ENCODE measurements around the gene GTF2A2.

Gene GTF2A2

DNA sequence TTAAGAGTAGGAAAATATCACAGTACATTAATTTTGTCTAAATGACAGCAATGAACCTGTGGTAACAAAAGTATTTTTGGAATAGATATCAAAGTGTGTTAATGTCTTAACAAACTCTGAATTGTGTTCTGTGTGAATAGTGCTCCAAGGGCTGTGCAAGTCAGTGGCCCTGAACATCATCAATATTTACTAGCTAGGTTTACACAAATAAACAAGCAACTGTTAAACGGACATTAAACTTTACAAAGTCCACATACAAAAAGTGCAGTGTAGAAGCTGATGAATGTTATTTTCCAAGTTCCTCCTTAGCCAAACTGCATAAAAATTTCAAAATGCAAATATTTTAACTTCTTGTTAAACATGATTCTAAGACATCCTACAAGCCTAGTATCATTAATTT, 2.1 kb upstream of the GTF2A2 start:
- peaks cover 26% of the 10 kb centered on the region; the same call in 1 of the 2 replicates for H3K36me3 ChIP-seq (ENCODE audit: low read length)
- H4K20me1 ChIP-seq (ENCODE audit: low read depth, low read length): no peaks in the 10 kb centered on the region
- H2AFZ ChIP-seq (ENCODE audit: low read depth, low read length, severe bottlenecking): no peak overlapping the region
- no peak overlapping the region for H3K9ac ChIP-seq (ENCODE audit: low read length)
- H3K4me2 ChIP-seq (ENCODE audit: low read depth, low read length, poor library complexity, severe bottlenecking): no peak overlapping the region
- TF ChIP-seq EZH2phosphoT487 (conservative IDR thresholded peaks at IDR 0.05; ENCODE audit: low read length): no peak
- no peaks in the 10 kb centered on the region for H3K27me3 ChIP-seq (ENCODE audit: low read length)
- no peak overlapping the region for H3K4me3 ChIP-seq (ENCODE audit: insufficient read depth, low read length, poor library complexity, severe bottlenecking)
- H3K9me2 ChIP-seq (replicated peaks; ENCODE audit: insufficient read depth, low read length): no peaks in the 10 kb centered on the region
- peaks cover 29% of the 10 kb centered on the region for H3K79me2 ChIP-seq (ENCODE audit: insufficient read depth, low read length)
- H3K27ac ChIP-seq (ENCODE audit: low read depth, low read length): peak overlapping the region; percentile 1; the same call in 1 of the 2 replicates
- no peaks in the 10 kb centered on the region for H3K9me3 ChIP-seq (ENCODE audit: insufficient read depth, low read length)
- H3F3A ChIP-seq (ENCODE audit: insufficient read depth): peaks cover 24% of the 10 kb centered on the region

DNA sequence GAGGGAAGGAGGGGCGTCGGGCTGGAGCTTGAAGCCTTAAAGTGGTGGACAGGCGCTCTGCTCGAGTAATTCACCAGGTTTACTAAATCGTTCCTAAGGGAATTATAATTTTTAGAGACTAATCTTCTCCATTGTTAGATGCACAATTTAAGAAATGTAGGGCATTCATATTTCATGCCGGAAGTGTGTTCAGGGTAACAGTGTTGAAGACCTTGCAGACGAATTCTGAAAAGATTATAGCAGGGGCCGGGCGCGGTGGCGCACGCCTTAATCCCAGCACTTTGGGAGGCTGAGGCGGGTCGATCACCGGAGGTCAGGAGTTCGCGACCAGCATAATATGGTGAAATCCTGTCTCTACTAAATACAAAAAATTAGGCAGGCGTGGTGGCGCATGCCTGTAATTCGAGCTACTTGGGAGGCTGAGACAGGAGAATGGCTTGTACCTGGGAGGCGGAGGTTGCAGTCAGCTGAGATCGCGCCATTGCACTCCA, 365 bp upstream of the GTF2A2 start:
- Histone ChIP-seq H3K9ac (ENCODE audit: low read length) (peak overlapping the region; percentile 95), H3K27ac (ENCODE audit: low read depth, low read length) (no peak overlapping the region)

DNA sequence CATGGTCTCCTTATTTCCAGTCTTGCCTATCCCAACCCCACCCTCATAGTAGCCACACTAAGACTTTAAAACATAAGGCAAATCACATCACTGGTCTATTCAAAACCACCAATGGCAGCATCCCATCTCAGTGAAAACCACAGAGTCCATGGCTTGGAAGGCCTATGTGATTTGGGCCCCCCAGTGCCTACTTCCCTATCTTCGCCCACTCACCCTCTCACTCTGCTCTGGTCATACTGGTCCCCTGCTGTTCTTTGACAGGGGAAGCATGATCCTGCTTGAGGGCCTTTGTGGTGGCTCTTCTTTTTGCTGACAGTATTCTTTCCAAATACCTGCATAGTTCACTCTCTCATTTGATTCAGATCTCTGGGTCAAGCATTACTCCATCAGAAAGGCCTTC, 3.3 kb downstream of the GTF2A2 start:
- peaks cover 8% of the 10 kb centered on the region; the same call in 1 of the 2 replicates for H3F3A ChIP-seq (ENCODE audit: insufficient read depth)
- TF ChIP-seq, protein P1, sequence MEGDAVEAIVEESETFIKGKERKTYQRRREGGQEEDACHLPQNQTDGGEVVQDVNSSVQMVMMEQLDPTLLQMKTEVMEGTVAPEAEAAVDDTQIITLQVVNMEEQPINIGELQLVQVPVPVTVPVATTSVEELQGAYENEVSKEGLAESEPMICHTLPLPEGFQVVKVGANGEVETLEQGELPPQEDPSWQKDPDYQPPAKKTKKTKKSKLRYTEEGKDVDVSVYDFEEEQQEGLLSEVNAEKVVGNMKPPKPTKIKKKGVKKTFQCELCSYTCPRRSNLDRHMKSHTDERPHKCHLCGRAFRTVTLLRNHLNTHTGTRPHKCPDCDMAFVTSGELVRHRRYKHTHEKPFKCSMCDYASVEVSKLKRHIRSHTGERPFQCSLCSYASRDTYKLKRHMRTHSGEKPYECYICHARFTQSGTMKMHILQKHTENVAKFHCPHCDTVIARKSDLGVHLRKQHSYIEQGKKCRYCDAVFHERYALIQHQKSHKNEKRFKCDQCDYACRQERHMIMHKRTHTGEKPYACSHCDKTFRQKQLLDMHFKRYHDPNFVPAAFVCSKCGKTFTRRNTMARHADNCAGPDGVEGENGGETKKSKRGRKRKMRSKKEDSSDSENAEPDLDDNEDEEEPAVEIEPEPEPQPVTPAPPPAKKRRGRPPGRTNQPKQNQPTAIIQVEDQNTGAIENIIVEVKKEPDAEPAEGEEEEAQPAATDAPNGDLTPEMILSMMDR (IDR thresholded peaks at IDR 0.05; ENCODE audit: insufficient read depth, low read length, poor library complexity, severe bottlenecking): no peak
- TF ChIP-seq EZH2phosphoT487 (conservative IDR thresholded peaks at IDR 0.05; ENCODE audit: low read length): no peak
- H3K27me3 ChIP-seq (ENCODE audit: low read length): no peaks in the 10 kb centered on the region
- no peak overlapping the region for H2AFZ ChIP-seq (ENCODE audit: low read depth, low read length, severe bottlenecking)
- no peak overlapping the region for H3K9ac ChIP-seq (ENCODE audit: low read length)
- H3K9me3 ChIP-seq (ENCODE audit: insufficient read depth, low read length): no peaks in the 10 kb centered on the region
- peaks cover 38% of the 10 kb centered on the region for H3K36me3 ChIP-seq (ENCODE audit: low read length)
- H3K9me2 ChIP-seq (replicated peaks; ENCODE audit: insufficient read depth, low read length): no peaks in the 10 kb centered on the region
- H3K79me2 ChIP-seq (ENCODE audit: insufficient read depth, low read length): peaks cover 50% of the 10 kb centered on the region
- no peak overlapping the region for H3K4me2 ChIP-seq (ENCODE audit: low read depth, low read length, poor library complexity, severe bottlenecking)
- H3K27ac ChIP-seq (ENCODE audit: low read depth, low read length): no peak overlapping the region
- no peak overlapping the region for H3K4me3 ChIP-seq (ENCODE audit: insufficient read depth, low read length, poor library complexity, severe bottlenecking)
- H4K20me1 ChIP-seq (ENCODE audit: low read depth, low read length): no peaks in the 10 kb centered on the region; the same call in 1 of the 2 replicates

More for the DNA sequence above, 365 bp upstream of the GTF2A2 start:
- H4K20me1 ChIP-seq (ENCODE audit: low read depth, low read length): no peaks in the 10 kb centered on the region
- peaks cover 21% of the 10 kb centered on the region for H3F3A ChIP-seq (ENCODE audit: insufficient read depth)
- H3K36me3 ChIP-seq (ENCODE audit: low read length): peaks cover 19% of the 10 kb centered on the region
- H3K4me3 ChIP-seq (ENCODE audit: insufficient read depth, low read length, poor library complexity, severe bottlenecking): peak overlapping the region; percentile 76
- H2AFZ ChIP-seq (ENCODE audit: low read depth, low read length, severe bottlenecking): peak overlapping the region; percentile 81
- H3K9me3 ChIP-seq (ENCODE audit: insufficient read depth, low read length): no peaks in the 10 kb centered on the region
- H3K4me2 ChIP-seq (ENCODE audit: low read depth, low read length, poor library complexity, severe bottlenecking): peak overlapping the region; percentile 90
- TF ChIP-seq, protein P1 (IDR thresholded peaks at IDR 0.05; ENCODE audit: insufficient read depth, low read length, poor library complexity, severe bottlenecking): no peak
- TF ChIP-seq EZH2phosphoT487 (conservative IDR thresholded peaks at IDR 0.05; ENCODE audit: low read length): no peak
- H3K79me2 ChIP-seq (ENCODE audit: insufficient read depth, low read length): peaks cover 46% of the 10 kb centered on the region
- no peaks in the 10 kb centered on the region for H3K27me3 ChIP-seq (ENCODE audit: low read length)
- H3K9me2 ChIP-seq (replicated peaks; ENCODE audit: insufficient read depth, low read length): no peaks in the 10 kb centered on the region

DNA sequence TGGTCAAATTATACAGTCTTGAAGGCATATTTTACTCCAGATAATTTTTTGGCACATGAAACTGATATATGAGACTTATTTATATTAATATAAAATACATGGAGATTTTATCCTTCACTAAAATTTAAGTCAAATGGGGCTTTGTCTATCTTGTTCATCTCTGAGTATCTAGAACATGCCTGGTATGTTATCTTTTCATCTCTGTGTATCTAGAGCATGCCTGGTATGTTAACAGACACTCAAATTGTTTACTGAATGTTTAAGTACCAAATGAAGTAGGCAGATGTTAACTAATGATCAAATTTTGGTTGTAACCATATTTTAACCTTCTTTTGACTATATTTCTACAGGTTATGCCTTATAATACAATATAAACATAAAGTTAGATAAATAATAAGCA, 7.7 kb downstream of the GTF2A2 start:
- TF ChIP-seq, protein P1 (IDR thresholded peaks at IDR 0.05; ENCODE audit: insufficient read depth, low read length, poor library complexity, severe bottlenecking): no peak
- TF ChIP-seq EZH2phosphoT487 (conservative IDR thresholded peaks at IDR 0.05; ENCODE audit: low read length): no peak
- Histone ChIP-seq H3K9ac (ENCODE audit: low read length) (no peak overlapping the region), H3K27ac (ENCODE audit: low read depth, low read length) (no peak overlapping the region), H2AFZ (ENCODE audit: low read depth, low read length, severe bottlenecking) (no peak overlapping the region), H3K27me3 (ENCODE audit: low read length) (no peaks in the 10 kb centered on the region), H3F3A (ENCODE audit: insufficient read depth) (peaks cover 5% of the 10 kb centered on the region; the same call in 1 of the 2 replicates), H3K36me3 (ENCODE audit: low read length) (peaks cover 41% of the 10 kb centered on the region), H3K79me2 (ENCODE audit: insufficient read depth, low read length) (peaks cover 23% of the 10 kb centered on the region), H3K4me2 (ENCODE audit: low read depth, low read length, poor library complexity, severe bottlenecking) (no peak overlapping the region), H3K9me3 (ENCODE audit: insufficient read depth, low read length) (no peaks in the 10 kb centered on the region), H4K20me1 (ENCODE audit: low read depth, low read length) (no peaks in the 10 kb centered on the region; the same call in 1 of the 2 replicates), H3K4me3 (ENCODE audit: insufficient read depth, low read length, poor library complexity, severe bottlenecking) (no peak overlapping the region), H3K9me2 (replicated peaks; ENCODE audit: insufficient read depth, low read length) (no peaks in the 10 kb centered on the region)
